BLaER1 (cell line): ENCODE data around the gene HLCS.
A peak's percentile ranks its signal among the peaks of the same experiment; 100 is the strongest.

Source experiments
- H3K27ac ChIP-seq: shearing (Covaris generic); formaldehyde crosslinking; 2 replicates; pipeline ENCODE4 v1.8.1; 2022
- H3K27me3 ChIP-seq: shearing (Covaris generic); formaldehyde crosslinking; 2 replicates; pipeline ENCODE4 v1.8.1; 2022
- H3K36me3 ChIP-seq: shearing (Covaris generic); formaldehyde crosslinking; 2 replicates; pipeline ENCODE4 v1.8.1; 2022
- H3K4me1 ChIP-seq: shearing (Covaris generic); formaldehyde crosslinking; 2 replicates; pipeline ENCODE4 v1.8.1; 2022
- H3K4me2 ChIP-seq: shearing (Covaris generic); formaldehyde crosslinking; 2 replicates; pipeline ENCODE4 v1.8.1; 2022
- H3K4me3 ChIP-seq: shearing (Covaris generic); formaldehyde crosslinking; 2 replicates; pipeline ENCODE4 v1.8.1; 2022
- H3K9ac ChIP-seq: shearing (Covaris generic); formaldehyde crosslinking; 2 replicates; pipeline ENCODE4 v1.8.1; 2022
- H3K9me3 ChIP-seq: shearing (Covaris generic); formaldehyde crosslinking; 2 replicates; pipeline ENCODE4 v1.8.1; 2022
- H4K20me1 ChIP-seq: shearing (Covaris generic); formaldehyde crosslinking; 2 replicates; pipeline ENCODE4 v1.8.1; 2022
- Cebpa-rat ChIP-seq: shearing (Covaris generic); IDR thresholded peaks from 2 replicates; pipeline ENCODE4 v1.8.1; 2022

HLCS gene

GRCh38 chr21:36754241-36754898 lies 212.1 kb downstream of the HLCS start:
- Histone ChIP-seq H3K9me3 (no peaks in the 10 kb centered on the region), H3K27ac (no peak overlapping the region), H3K4me3 (no peak overlapping the region), H3K4me2 (no peak overlapping the region), H3K4me1 (peaks cover 9% of the 10 kb centered on the region), H3K9ac (no peak overlapping the region), H3K36me3 (no peaks in the 10 kb centered on the region; the same call in 1 of the 2 replicates), H4K20me1 (no peaks in the 10 kb centered on the region), H3K27me3 (no peaks in the 10 kb centered on the region)
- TF ChIP-seq Cebpa-rat: no peak

GRCh38 chr21:36753556-36753955 lies 212.9 kb downstream of the HLCS start:
- Histone ChIP-seq H3K4me1 (peaks cover 9% of the 10 kb centered on the region), H3K4me3 (no peak overlapping the region), H4K20me1 (no peaks in the 10 kb centered on the region), H3K9ac (no peak overlapping the region), H3K9me3 (no peaks in the 10 kb centered on the region), H3K27ac (no peak overlapping the region), H3K36me3 (no peaks in the 10 kb centered on the region; the same call in 1 of the 2 replicates), H3K27me3 (no peaks in the 10 kb centered on the region), H3K4me2 (no peak overlapping the region)
- no peak for TF ChIP-seq Cebpa-rat

GRCh38 chr21:36751383-36751782 lies 215.1 kb downstream of the HLCS start:
- peak overlapping the region; percentile 50 for H3K4me2 ChIP-seq
- peaks cover 9% of the 10 kb centered on the region for H3K4me1 ChIP-seq
- no peak overlapping the region for H3K9ac ChIP-seq
- TF ChIP-seq Cebpa-rat: no peak
- no peak overlapping the region for H3K4me3 ChIP-seq
- H3K27me3 ChIP-seq: peaks cover 20% of the 10 kb centered on the region
- no peaks in the 10 kb centered on the region for H4K20me1 ChIP-seq
- H3K36me3 ChIP-seq: no peaks in the 10 kb centered on the region; the same call in 1 of the 2 replicates
- no peak overlapping the region for H3K27ac ChIP-seq
- H3K9me3 ChIP-seq: peaks cover 10% of the 10 kb centered on the region; the same call in 1 of the 2 replicates

DNA sequence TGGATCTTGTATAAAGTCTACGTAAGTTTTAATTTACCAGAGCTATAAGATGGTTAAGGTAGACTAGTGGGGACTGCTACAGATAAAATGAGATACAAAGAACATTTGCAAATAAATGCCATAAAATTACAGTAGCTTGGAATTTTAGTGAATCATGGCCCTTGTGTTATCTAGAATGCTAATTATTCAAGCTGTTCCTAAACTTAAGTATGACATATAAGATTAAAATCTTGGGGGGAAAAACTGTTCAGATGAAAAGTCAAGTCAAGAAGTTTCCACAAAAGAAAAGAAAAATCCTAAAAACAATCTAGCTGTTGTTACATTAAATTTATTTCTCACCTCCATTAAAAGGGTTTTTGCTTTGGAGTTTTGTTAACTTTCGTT lies 215.9 kb downstream of the HLCS start:
- Histone ChIP-seq H3K27ac (no peak overlapping the region), H3K36me3 (no peaks in the 10 kb centered on the region; the same call in 1 of the 2 replicates), H3K4me1 (peaks cover 9% of the 10 kb centered on the region), H4K20me1 (no peaks in the 10 kb centered on the region), H3K9ac (no peak overlapping the region), H3K9me3 (peaks cover 10% of the 10 kb centered on the region; the same call in 1 of the 2 replicates), H3K4me3 (no peak overlapping the region), H3K27me3 (peaks cover 27% of the 10 kb centered on the region), H3K4me2 (no peak overlapping the region)
- no peak for TF ChIP-seq Cebpa-rat

DNA sequence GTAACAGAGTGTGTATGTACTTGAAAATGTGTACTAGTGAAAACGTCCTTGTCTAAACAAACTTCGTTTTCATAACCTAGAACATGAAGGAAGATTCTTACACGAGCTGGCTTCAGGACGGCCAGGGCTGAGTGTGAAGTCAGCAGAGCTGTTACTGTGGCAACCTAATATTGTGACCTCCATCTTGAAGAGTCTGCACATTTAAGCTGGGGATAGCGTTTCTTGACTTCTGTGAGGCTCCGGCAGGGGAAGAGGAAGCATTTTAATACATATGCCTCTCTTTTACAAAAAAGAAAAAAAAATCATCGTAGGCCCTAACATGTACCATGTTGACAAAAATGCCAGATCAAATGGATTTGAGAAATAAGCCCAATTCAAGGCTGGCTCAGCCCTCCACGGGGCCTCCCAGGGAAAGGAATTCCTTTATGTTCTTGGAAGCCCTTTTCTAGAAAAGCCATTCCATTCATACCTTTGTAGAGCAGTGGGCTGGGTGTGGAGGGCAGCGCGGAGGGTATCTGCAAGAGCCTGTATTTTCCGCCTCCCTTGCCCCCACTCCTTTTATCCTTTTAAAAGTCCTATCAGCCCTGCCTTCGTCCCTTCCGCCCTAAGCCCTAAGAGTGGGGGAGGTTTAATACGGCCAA lies 216.4 kb downstream of the HLCS start:
- Histone ChIP-seq H3K4me3 (no peak overlapping the region), H4K20me1 (no peaks in the 10 kb centered on the region), H3K27me3 (peaks cover 30% of the 10 kb centered on the region), H3K4me1 (peaks cover 9% of the 10 kb centered on the region), H3K9me3 (peaks cover 10% of the 10 kb centered on the region; the same call in 1 of the 2 replicates), H3K4me2 (no peak overlapping the region), H3K36me3 (no peaks in the 10 kb centered on the region; the same call in 1 of the 2 replicates), H3K27ac (no peak overlapping the region), H3K9ac (no peak overlapping the region)
- TF ChIP-seq Cebpa-rat: no peak

GRCh38 chr21:36747815-36748383 lies 218.6 kb downstream of the HLCS start:
- no peaks in the 10 kb centered on the region for H4K20me1 ChIP-seq
- peaks cover 37% of the 10 kb centered on the region for H3K27me3 ChIP-seq
- no peak for TF ChIP-seq Cebpa-rat
- no peak overlapping the region for H3K9ac ChIP-seq
- no peak overlapping the region for H3K4me3 ChIP-seq
- H3K9me3 ChIP-seq: peaks cover 10% of the 10 kb centered on the region; the same call in 1 of the 2 replicates
- no peak overlapping the region for H3K27ac ChIP-seq
- no peak overlapping the region for H3K4me2 ChIP-seq
- H3K4me1 ChIP-seq: peaks cover 9% of the 10 kb centered on the region
- H3K36me3 ChIP-seq: no peaks in the 10 kb centered on the region

- H3K4me1 ChIP-seq: peaks cover 9% of the 10 kb centered on the region
- no peak overlapping the region for H3K9ac ChIP-seq
- H3K9me3 ChIP-seq: peaks cover 10% of the 10 kb centered on the region; the same call in 1 of the 2 replicates
- no peak for TF ChIP-seq Cebpa-rat
- H3K36me3 ChIP-seq: no peaks in the 10 kb centered on the region
- peaks cover 37% of the 10 kb centered on the region for H3K27me3 ChIP-seq
- H3K27ac ChIP-seq: no peak overlapping the region
- no peak overlapping the region for H3K4me2 ChIP-seq
- H4K20me1 ChIP-seq: no peaks in the 10 kb centered on the region
- H3K4me3 ChIP-seq: no peak overlapping the region
Observed at GRCh38 chr21:36747041-36747814, 219.2 kb downstream of the HLCS start.

GRCh38 chr21:36745459-36745858 lies 221.0 kb downstream of the HLCS start:
- Histone ChIP-seq H3K9me3 (peaks cover 10% of the 10 kb centered on the region; the same call in 1 of the 2 replicates), H3K36me3 (no peaks in the 10 kb centered on the region), H3K9ac (no peak overlapping the region), H3K27me3 (peaks cover 37% of the 10 kb centered on the region), H4K20me1 (no peaks in the 10 kb centered on the region), H3K4me1 (no peaks in the 10 kb centered on the region), H3K4me2 (no peak overlapping the region), H3K4me3 (no peak overlapping the region), H3K27ac (no peak overlapping the region)
- no peak for TF ChIP-seq Cebpa-rat

- no peak overlapping the region for H3K27ac ChIP-seq
- H3K36me3 ChIP-seq: no peaks in the 10 kb centered on the region
- H3K4me1 ChIP-seq: no peaks in the 10 kb centered on the region
- H3K9me3 ChIP-seq: peaks cover 10% of the 10 kb centered on the region; the same call in 1 of the 2 replicates
- no peak overlapping the region for H3K4me3 ChIP-seq
- peaks cover 37% of the 10 kb centered on the region for H3K27me3 ChIP-seq
- no peak for TF ChIP-seq Cebpa-rat
- H3K4me2 ChIP-seq: no peak overlapping the region
- H3K9ac ChIP-seq: no peak overlapping the region
- no peaks in the 10 kb centered on the region for H4K20me1 ChIP-seq
Observed at GRCh38 chr21:36744560-36745231, 221.8 kb downstream of the HLCS start.
